GM21367 (cell line): ENCODE measurements around the gene FBXW5.

Experiments used
- ATAC-seq: cut with Tn5 transposase; IDR thresholded peaks from one replicate; pipeline ENCODE4 v1.9.1; 2021; ENCODE audit not compliant: unreplicated experiment

FBXW5 gene

GRCh38 chr9:136962163-136962562 is 17.6 kb upstream of the FBXW5 start:
- no peak for ATAC-seq

DNA sequence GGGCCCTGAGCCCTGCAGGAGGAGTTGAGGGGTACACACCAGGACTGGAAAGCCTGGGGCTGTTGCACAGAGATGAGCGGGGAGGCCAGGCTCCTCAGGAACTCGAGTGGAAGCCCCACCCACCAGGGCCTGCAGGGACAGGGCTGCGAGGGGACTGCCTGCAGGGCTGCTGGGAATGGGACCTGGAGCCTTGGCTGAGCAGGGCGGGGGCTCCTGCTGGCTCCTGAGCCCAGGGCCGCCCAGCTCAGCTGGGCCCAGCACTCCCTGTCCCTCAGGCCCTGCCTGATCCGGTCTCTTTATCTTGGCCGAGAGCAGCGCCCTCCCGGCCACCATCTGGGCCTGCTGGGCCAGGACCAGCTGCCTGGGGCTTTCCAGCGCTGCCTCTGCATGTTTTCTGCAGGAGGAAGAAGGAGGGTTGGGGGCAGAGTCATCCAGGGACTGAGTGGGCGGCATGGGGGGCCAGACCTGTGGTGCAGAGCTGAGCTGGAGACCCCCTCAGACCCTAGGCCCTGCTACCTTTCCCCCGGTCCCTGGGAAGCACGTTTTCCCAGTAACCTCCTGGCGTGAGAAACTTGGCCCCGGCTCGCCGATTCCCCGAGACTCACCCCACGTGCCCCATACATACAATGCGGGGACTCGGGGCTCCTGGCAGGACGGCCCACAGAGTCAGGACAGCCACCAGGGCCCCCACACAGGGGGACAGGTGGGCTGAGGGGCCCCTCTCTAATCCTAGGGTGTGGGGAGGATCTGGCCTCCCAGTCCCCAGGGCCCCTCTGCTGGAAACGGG is 16.9 kb upstream of the FBXW5 start:
- no peak for ATAC-seq

DNA sequence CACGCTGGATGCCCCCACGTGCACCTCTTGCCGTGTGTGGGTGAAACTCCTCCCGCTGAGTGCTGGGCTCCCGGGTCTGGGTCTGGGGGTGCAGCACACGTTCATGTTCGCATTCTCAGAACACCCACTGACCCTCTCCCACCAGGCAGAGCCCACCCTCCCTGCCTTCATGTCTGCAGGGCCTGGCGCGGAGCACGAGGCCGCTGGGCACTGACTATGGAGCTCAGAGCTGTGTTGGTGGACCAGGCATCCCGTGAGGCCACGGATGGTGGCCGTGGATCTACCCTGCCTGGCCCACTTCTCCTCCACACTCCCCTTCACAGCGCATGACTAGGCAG is 16.4 kb upstream of the FBXW5 start:
- no peak for ATAC-seq

DNA sequence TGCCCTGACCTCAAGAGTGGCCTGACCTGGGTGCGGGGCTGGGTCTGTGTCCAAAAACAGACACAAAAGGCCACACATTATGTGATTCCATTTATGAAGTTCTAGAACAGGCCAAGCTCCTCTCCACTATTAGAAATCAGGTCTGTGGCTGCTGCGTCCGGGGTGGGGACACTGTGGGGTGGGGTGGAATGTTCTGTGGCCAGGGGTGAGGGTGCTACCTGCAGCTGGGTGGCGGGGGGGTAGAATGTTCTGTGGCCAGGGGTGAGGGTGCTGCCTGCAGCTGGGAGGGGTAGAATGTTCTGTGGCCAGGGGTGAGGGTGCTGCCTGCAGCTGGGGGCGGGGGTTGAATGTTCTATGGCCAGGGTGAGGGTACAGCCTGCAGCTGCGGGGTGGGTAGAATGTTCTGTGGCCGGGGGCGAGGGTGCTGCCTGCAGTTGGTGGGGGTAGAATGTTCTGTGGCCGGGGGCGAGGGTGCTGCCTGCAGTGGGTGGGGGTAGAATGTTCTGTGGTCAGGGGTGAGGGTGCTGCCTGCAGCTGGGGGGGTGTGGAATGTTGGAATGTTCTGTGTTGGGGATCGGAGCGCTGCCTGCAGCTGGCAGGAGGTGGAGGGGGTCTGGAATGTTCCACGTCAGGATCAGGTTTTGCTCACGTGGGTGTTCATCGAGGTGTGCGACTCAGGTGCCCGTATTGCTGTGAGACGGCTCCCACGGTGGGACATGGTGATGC is 15.8 kb upstream of the FBXW5 start:
- no peak for ATAC-seq

- ATAC-seq: no peak
Observed at GRCh38 chr9:136958898-136959850, 14.6 kb upstream of the FBXW5 start.

GRCh38 chr9:136958473-136958872 is 13.9 kb upstream of the FBXW5 start:
- ATAC-seq: no peak

GRCh38 chr9:136957901-136958300 is 13.4 kb upstream of the FBXW5 start:
- ATAC-seq: no peak

- no peak for ATAC-seq
Observed at GRCh38 chr9:136957461-136957860, 12.9 kb upstream of the FBXW5 start.

DNA sequence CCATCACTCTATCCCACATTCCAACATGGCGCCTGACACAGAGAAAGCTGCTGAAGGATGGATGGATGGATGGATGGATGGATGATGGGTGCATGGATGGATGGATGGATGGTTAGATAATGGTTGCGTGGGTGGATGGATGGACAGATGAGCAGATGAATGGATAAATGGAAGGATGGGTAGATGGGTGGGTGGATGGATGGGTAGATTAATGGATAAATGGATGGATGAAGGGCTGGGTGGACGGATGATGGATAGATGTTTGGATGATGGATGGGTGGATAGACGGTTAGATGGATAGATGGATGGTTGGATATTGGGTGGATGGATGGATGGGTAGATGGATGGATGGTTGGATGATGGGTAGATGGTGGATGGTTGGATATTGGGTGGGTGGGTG is 12.1 kb upstream of the FBXW5 start:
- ATAC-seq: no peak

DNA sequence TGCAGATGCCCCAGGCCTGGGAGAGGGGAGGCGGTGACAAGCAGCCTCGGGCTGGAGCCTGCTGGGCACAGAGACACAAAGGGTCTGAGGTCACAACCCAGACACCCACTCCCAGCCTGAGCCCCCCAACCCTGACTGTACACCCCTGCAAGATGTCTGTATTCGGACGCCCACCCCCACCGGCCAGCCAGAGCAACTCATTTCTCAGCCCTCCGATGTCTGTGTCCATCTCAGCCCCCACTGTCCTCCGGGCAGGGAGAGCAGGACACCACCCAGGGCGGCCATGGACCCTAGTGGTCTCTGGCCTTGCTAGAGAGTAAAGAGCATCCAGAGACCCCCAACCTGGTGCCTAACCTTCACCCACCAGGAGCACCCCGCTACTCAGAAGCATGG is 11.4 kb upstream of the FBXW5 start:
- no peak for ATAC-seq

GRCh38 chr9:136955202-136955942 is 10.8 kb upstream of the FBXW5 start:
- ATAC-seq: no peak

- no peak for ATAC-seq
Observed at GRCh38 chr9:136954270-136955083, 9.9 kb upstream of the FBXW5 start.

GRCh38 chr9:136953771-136954269 is 9.3 kb upstream of the FBXW5 start:
- ATAC-seq: no peak

DNA sequence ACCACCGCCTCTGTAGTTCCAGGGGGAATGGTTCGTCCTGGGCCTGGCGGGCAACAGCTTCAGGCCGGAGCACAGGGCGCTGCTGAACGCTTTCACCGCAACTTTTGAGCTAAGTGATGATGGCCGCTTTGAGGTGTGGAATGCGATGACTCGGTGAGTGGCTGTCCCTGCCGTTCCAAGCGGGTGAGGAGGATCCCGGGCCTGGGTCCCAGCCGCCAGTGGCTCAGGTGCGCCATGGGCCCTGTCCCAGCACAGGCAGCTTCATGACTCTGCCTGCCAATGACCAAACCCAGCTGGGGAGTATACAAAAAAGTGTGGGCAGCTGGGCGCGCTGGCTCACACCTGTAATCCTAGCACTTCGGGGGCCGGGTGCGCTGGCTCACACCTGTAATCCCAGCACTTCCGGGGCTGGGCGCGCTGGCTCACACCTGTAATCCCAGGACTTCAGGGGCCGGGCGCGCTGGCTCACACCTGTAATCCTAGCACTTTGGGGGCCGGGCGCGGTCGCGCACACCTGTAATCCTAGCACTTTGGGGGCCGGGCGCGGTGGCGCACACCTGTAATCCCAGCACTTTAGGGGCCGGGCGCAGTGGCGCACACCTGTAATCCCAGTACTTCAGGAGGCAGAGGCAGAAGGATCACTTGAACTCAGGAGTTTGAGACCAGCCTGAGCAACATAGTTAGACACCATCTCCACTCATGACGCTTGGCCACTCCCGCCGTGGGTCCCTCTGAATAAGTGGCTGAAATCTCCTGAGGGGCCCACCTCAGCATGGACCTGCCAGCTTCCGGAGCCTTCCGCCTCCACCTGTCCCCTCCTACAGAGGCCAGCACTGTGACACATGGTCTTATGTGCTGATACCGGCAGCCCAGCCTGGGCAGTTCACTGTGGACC is 8.6 kb upstream of the FBXW5 start:
- no peak for ATAC-seq

- ATAC-seq: no peak
Observed at GRCh38 chr9:136952321-136952850, 7.8 kb upstream of the FBXW5 start.

GRCh38 chr9:136951541-136952320 is 7.2 kb upstream of the FBXW5 start, which contains the start of gene LCN12:
Gene LCN12, plus strand, starts transcription at chr9:136952273. Its CDS starts 55 bp downstream, at chr9:136952328.
- ATAC-seq: no peak

GRCh38 chr9:136950656-136951276 is 6.2 kb upstream of the FBXW5 start:
- ATAC-seq: no peak
